GM12875 (cell line): ENCODE measurements around the gene ACTR6.
"Not testable (repeated sequence)": the region's sequence is repeated elsewhere in the genome, so short reads cannot be mapped to it uniquely, and the experiment has no call there.

Experiments
- H3K4me3 ChIP-seq: one replicate; pipeline ENCODE4 v1.5.1; 2011; ENCODE audit warnings: low read depth, low read length, control low read depth
- CTCF ChIP-seq: IDR thresholded peaks from 2 replicates; pipeline ENCODE4 v1.5.1; 2011; ENCODE audit warnings: low read depth, mild to moderate bottlenecking, control low read depth, inconsistent platforms, low read length, moderate library complexity, borderline replicate concordance; ENCODE audit not compliant: insufficient read depth

ACTR6 gene

GRCh38 chr12:100219328-100220109 lies 18.9 kb downstream of the ACTR6 start:
- TF ChIP-seq CTCF = no peak

GRCh38 chr12:100221523-100221922 lies 20.9 kb downstream of the ACTR6 start:
- no peak for TF ChIP-seq CTCF

More at GRCh38 chr12:100219328-100220109, 18.9 kb downstream of the ACTR6 start:
- H3K4me3 ChIP-seq = no peak overlapping the region

GRCh38 chr12:100222173-100222572 lies 21.6 kb downstream of the ACTR6 start:
- H3K4me3 ChIP-seq = not testable (repeated sequence)

More at GRCh38 chr12:100221523-100221922, 20.9 kb downstream of the ACTR6 start:
- no peak overlapping the region for H3K4me3 ChIP-seq

GRCh38 chr12:100225491-100225890 lies 24.9 kb downstream of the ACTR6 start:
- no peak for TF ChIP-seq CTCF
- H3K4me3 ChIP-seq = no peak overlapping the region

- no peak overlapping the region for H3K4me3 ChIP-seq
- no peak for TF ChIP-seq CTCF
These were observed 28.5 kb downstream of the ACTR6 start for GRCh38 chr12:100229036-100229635.

GRCh38 chr12:100229876-100230275 lies 29.3 kb downstream of the ACTR6 start:
- no peak overlapping the region for H3K4me3 ChIP-seq
- no peak for TF ChIP-seq CTCF

GRCh38 chr12:100231873-100232272 lies 31.3 kb downstream of the ACTR6 start:
- H3K4me3 ChIP-seq = not testable (repeated sequence)

- no peak overlapping the region for H3K4me3 ChIP-seq
- no peak for TF ChIP-seq CTCF
These were observed 33.6 kb downstream of the ACTR6 start for GRCh38 chr12:100234166-100234565.
